LNCAP (cell line): ENCODE measurements around the gene DRG1.

Experiments used
- CTCF ChIP-seq: fragments of 450-650 bp; IDR thresholded peaks from 2 replicates; pipeline ENCODE4 v1.5.1; 2017; ENCODE audit warnings: mild to moderate bottlenecking

The DRG1 gene

GRCh38 chr22:31446208-31446607 is 46.8 kb downstream of the DRG1 start:
- no peak for TF ChIP-seq CTCF

DNA sequence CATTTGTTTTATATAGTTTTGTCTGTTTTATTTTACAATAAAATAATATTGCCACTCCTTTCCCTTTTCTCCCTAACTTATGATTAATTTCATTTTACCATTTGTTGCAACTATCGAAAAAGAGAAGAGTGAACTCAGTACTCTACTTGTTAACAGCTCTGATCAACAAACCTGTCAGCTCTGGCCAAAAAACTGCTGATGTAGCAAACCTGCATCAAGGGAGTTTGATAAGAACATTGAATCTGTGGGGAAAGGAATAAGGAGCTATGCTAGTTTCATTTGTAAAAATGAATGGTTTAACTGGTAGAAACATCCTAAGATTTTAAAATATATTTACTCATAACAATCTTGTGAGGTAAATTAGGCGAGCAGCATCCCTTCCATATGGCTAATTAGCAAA is 47.4 kb downstream of the DRG1 start:
- no peak for TF ChIP-seq CTCF

GRCh38 chr22:31447337-31447736 is 47.9 kb downstream of the DRG1 start:
- TF ChIP-seq CTCF = no peak

GRCh38 chr22:31448382-31448781 is 49.0 kb downstream of the DRG1 start:
- no peak for TF ChIP-seq CTCF

GRCh38 chr22:31449506-31449905 is 50.1 kb downstream of the DRG1 start:
- no peak for TF ChIP-seq CTCF

DNA sequence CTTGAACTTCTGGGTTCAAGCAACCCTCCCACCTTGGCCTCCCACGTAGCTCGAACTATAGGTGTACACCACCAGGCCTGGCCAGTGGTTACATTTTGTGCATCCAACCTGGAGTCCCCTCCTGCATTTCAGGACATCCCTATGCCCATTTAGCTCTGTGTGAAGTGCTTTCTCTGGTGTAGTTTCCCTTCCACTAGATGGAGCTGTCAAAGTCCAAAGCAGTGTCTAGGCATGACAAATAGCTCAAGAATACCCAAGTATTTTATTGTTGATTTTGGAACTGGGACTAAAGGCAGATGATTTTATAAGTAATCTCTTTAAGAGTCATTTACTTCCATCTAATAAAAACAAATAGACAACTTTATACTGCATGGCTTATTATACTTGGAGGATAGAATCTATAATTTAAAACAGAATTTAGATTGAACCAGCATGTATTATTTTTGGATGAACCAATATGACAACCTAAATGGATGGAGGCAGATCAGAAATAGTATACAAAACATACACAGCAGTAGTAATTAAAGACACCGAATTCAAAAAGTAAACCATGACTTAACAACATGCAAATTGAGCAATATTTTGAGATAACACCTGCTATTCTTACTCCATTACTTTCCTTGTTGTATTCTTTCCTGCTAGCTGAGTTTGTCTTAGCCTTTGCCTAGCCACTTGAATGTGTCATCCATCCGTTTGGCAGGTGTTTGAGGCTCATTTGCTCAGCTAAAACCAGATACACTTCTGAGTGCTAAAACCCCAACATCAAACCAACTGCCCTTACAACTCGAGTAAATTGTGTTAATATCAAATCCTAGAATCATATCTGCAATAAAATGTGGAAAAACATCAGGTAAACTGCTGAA is 52.5 kb downstream of the DRG1 start:
- TF ChIP-seq CTCF = peak; percentile 83

- TF ChIP-seq CTCF = no peak
Measured at GRCh38 chr22:31461699-31462098, 62.3 kb downstream of the DRG1 start.
